Loucy (cell line): ENCODE results near the gene DPYSL4.

ENCODE experiments used
- H2AFZ ChIP-seq: fragments of 200-600 bp; sonication (generic); 2 replicates; pipeline ENCODE4 v1.6.0; 2016; ENCODE audit warnings: antibody characterized with exemption, mild to moderate bottlenecking, low read length, moderate library complexity
- H3F3A ChIP-seq: fragments of 200-600 bp; 2 replicates; pipeline ENCODE4 v1.6.0; 2016; ENCODE audit warnings: antibody characterized with exemption, low read depth, mild to moderate bottlenecking
- H3K27me3 ChIP-seq: fragments of 200-600 bp; sonication (generic); 2 replicates; pipeline ENCODE4 v1.6.1; 2014; ENCODE audit warnings: low read length, mild to moderate bottlenecking; ENCODE audit not compliant: insufficient read depth, poor library complexity, severe bottlenecking
- H3K36me3 ChIP-seq: fragments of 200-600 bp; sonication (generic); 2 replicates; pipeline ENCODE4 v1.6.1; 2016; ENCODE audit warnings: low read length; ENCODE audit not compliant: insufficient read depth
- H3K4me1 ChIP-seq: fragments of 200-600 bp; sonication (generic); 2 replicates; pipeline ENCODE4 v1.5.1; 2014; ENCODE audit warnings: low read length, mild to moderate bottlenecking; ENCODE audit not compliant: insufficient read depth, poor library complexity, severe bottlenecking
- H3K4me2 ChIP-seq: fragments of 200-600 bp; sonication (generic); 2 replicates; pipeline ENCODE4 v1.6.0; 2014; ENCODE audit warnings: antibody characterized with exemption, low read length, low read depth, mild to moderate bottlenecking; ENCODE audit not compliant: poor library complexity, severe bottlenecking
- H3K4me3 ChIP-seq: fragments of 200-600 bp; sonication (generic); 2 replicates; pipeline ENCODE4 v1.5.1; 2014; ENCODE audit warnings: low read length, mild to moderate bottlenecking, mixed read lengths; ENCODE audit not compliant: poor library complexity, severe bottlenecking
- H3K79me2 ChIP-seq: fragments of 200-600 bp; sonication (generic); 2 replicates; pipeline ENCODE4 v1.6.1; 2014; ENCODE audit warnings: low read length; ENCODE audit not compliant: insufficient read depth
- H3K9ac ChIP-seq: fragments of 200-600 bp; sonication (generic); 2 replicates; pipeline ENCODE4 v1.6.0; 2014; ENCODE audit warnings: mild to moderate bottlenecking, low read depth, low read length, moderate library complexity; ENCODE audit not compliant: poor library complexity, severe bottlenecking
- H3K9me2 ChIP-seq: fragments of 200-600 bp; sonication (generic); replicated peaks from 2 replicates; pipeline ENCODE4 v1.6.1; 2016; ENCODE audit warnings: low read depth, low read length, mixed read lengths
- H3K9me3 ChIP-seq: fragments of 200-600 bp; sonication (generic); 2 replicates; pipeline ENCODE4 v1.6.1; 2014; ENCODE audit warnings: mild to moderate bottlenecking, antibody characterized with exemption, low read length, low read depth; ENCODE audit not compliant: insufficient read depth
- H4K20me1 ChIP-seq: fragments of 200-600 bp; sonication (generic); 2 replicates; pipeline ENCODE4 v1.6.0; 2014; ENCODE audit warnings: antibody characterized with exemption, low read length, mild to moderate bottlenecking; ENCODE audit not compliant: insufficient read depth, poor library complexity, severe bottlenecking
- CTCF ChIP-seq: fragments of 200-600 bp; sonication (generic); conservative IDR thresholded peaks from 2 replicates; pipeline ENCODE4 v1.5.1; 2014; ENCODE audit warnings: mild to moderate bottlenecking, antibody characterized with exemption, low read length
- EZH2phosphoT487 ChIP-seq: fragments of 200-600 bp; IDR thresholded peaks from 2 replicates; pipeline ENCODE4 v1.6.1; 2018; ENCODE audit warnings: antibody characterized with exemption, mild to moderate bottlenecking, moderate library complexity, borderline replicate concordance

The DPYSL4 gene

GRCh38 chr10:132225849-132226205 lies 39.1 kb downstream of the DPYSL4 start:
- Histone ChIP-seq H2AFZ (no peak overlapping the region), H3K27me3 (no peaks in the 10 kb centered on the region), H3K9me2 (no peaks in the 10 kb centered on the region), H3K36me3 (no peaks in the 10 kb centered on the region), H3K9me3 (no peaks in the 10 kb centered on the region), H3K79me2 (no peaks in the 10 kb centered on the region), H3K9ac (no peak overlapping the region), H3K4me2 (no peak overlapping the region), H3F3A (no peaks in the 10 kb centered on the region), H3K4me3 (no peak overlapping the region), H4K20me1 (no peaks in the 10 kb centered on the region), H3K4me1 (peaks cover 5% of the 10 kb centered on the region)
- TF ChIP-seq EZH2phosphoT487, result no peak
- no peak for TF ChIP-seq CTCF

GRCh38 chr10:132226586-132227405 lies 40.0 kb downstream of the DPYSL4 start:
- Histone ChIP-seq H2AFZ (no peak overlapping the region), H3K9me3 (no peaks in the 10 kb centered on the region), H3F3A (no peaks in the 10 kb centered on the region), H3K79me2 (no peaks in the 10 kb centered on the region), H3K4me3 (no peak overlapping the region), H3K9ac (no peak overlapping the region), H3K4me2 (no peak overlapping the region), H3K9me2 (no peaks in the 10 kb centered on the region), H3K27me3 (no peaks in the 10 kb centered on the region), H3K36me3 (no peaks in the 10 kb centered on the region), H4K20me1 (no peaks in the 10 kb centered on the region), H3K4me1 (peaks cover 5% of the 10 kb centered on the region)
- TF ChIP-seq CTCF, result no peak
- no peak for TF ChIP-seq EZH2phosphoT487

GRCh38 chr10:132227851-132228390 lies 41.2 kb downstream of the DPYSL4 start:
- Histone ChIP-seq H3K4me3 (no peak overlapping the region), H3K79me2 (no peaks in the 10 kb centered on the region), H3K27me3 (no peaks in the 10 kb centered on the region), H3K4me1 (peaks cover 5% of the 10 kb centered on the region), H3K9me3 (no peaks in the 10 kb centered on the region), H3K9me2 (no peaks in the 10 kb centered on the region), H2AFZ (no peak overlapping the region), H3K4me2 (no peak overlapping the region), H3K9ac (no peak overlapping the region), H4K20me1 (no peaks in the 10 kb centered on the region), H3K36me3 (no peaks in the 10 kb centered on the region), H3F3A (no peaks in the 10 kb centered on the region)
- TF ChIP-seq EZH2phosphoT487 (no peak), CTCF (no peak)
